ENCODE data around the gene ACCSL. TPM values are rescaled to one million over a fixed set of nuclear protein-coding genes. Genes with fewer than 3 reads are reported as not detected.

ACCSL gene
- polyA plus RNA-seq, 3 donors = not detected

DNA sequence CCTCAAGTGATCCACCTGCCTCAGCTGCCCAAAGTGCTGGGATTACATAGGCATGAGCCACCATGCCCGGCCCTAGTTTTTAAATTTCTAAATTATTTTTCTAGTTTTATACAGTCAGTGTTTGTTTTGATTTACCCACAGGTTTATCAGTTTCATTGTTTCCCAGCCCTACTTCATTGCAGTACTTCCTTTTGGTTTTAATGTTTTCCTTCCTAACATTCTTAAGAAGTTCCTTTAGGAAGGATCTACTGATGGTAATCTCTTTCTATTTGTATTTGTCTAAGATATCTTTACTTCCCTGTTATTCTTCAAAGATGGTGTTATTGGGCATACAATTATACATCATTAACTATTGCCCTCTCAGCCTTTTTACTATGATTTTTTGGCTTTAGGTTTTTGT is 42.8 kb downstream of the ACCSL start:
- H3K4me1 ChIP-seq (ENCODE audit: control insufficient read depth in 1 of 2, insufficient read depth in 2 of 2, low read length in 2 of 2) = no peaks in the 10 kb centered on the region
- Mint-ChIP-seq H3K27ac (no peak overlapping the region), H3K27me3 (ENCODE audit: low read depth in 3 of 3) (peaks cover 2 to 4% (median 4%) of the 10 kb centered on the region in 3 donors), H3K4me3 (no peak overlapping the region), H3K36me3 (peaks cover 0 to 4% of the 10 kb centered on the region in 2 donors), H3K9me3 (peaks cover 0 to 3% (median 2%) of the 10 kb centered on the region in 7 donors), H3K4me1 (peaks cover 8% of the 10 kb centered on the region)
- WGBS (ENCODE audit: insufficient coverage) = no CpG with 5 or more reads among the region's 1 CpG
- no peak overlapping the region for H3K9ac ChIP-seq (ENCODE audit: insufficient read depth, low read length, poor library complexity, severe bottlenecking)
- H3K36me3 ChIP-seq (replicated peaks in 1 of 2; ENCODE audit: control insufficient read depth in 1 of 2, insufficient read depth in 2 of 2, low read length in 2 of 2) = no peaks in the 10 kb centered on the region
- no peak for DNase-seq
- intact Hi-C loops (cut with micrococcal nuclease) = loop anchor here in 1 of 2 donors (10.0 kb wide), 1 partner anchor 444 kb away; no protein-coding TSS in a partner anchor
- H3K27me3 ChIP-seq (ENCODE audit: control insufficient read depth in 2 of 2, insufficient read depth in 2 of 2, low read length in 2 of 2) = no peaks in the 10 kb centered on the region
- H4K20me1 ChIP-seq (ENCODE audit: insufficient read depth, low read length) = no peaks in the 10 kb centered on the region
- H3K9me3 ChIP-seq (replicated peaks in 1 of 2; ENCODE audit: control insufficient read depth in 1 of 2, insufficient read depth in 1 of 2, low read length in 2 of 2) = no peaks in the 10 kb centered on the region
- no peak overlapping the region for H3K4me3 ChIP-seq (replicated peaks in 1 of 3; ENCODE audit: low read depth in 2 of 3, low read length in 3 of 3)
- no peak for TF ChIP-seq CTCF (IDR thresholded peaks at IDR 0.05)
- H3K27ac ChIP-seq (ENCODE audit: low read depth in 1 of 2, low read length in 2 of 2) = no peak overlapping the region
- no peak overlapping the region for H2AFZ ChIP-seq (ENCODE audit: insufficient read depth, low read depth, low read length, poor library complexity, severe bottlenecking)
- no peaks in the 10 kb centered on the region for H3K79me2 ChIP-seq (ENCODE audit: insufficient read depth, low read length)
- H3K4me2 ChIP-seq (replicated peaks; ENCODE audit: extremely low read depth, low read length, poor library complexity, severe bottlenecking) = no peak overlapping the region

DNA sequence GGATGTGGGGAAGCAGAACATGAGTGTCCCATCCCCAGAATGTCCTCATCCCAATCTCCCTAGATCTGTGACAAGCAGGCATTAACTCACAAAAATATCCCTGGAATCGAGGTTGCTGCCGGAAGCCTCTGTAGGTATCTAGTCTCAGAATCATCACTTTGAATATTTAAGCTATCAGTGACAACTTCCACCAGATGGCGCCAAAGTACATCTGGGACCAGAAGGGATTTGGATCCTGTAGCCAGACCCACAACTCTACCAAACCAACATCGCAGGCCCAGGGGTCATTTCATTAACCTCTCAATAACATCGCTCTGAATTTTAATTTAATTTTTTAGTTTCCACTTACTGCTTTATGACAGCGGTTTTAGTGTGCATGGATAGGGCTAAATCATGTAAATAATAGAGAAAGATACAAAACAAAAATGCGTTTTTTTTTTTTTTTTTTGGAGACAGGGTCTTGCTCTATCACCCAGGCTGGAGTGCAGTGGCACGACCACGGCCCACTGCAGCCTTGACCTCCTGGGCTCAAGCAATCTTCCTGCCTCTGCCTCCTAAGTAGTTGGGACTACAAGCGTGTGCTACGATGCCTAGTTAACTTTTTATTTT is 46.6 kb downstream of the ACCSL start:
- peaks cover 4 to 9% (median 5%) of the 10 kb centered on the region in 3 donors for H3K27me3 Mint-ChIP-seq (ENCODE audit: low read depth in 3 of 3)
- H3K36me3 Mint-ChIP-seq = peaks cover 2 to 4% of the 10 kb centered on the region in 2 donors
- no peak overlapping the region for H3K4me3 ChIP-seq (replicated peaks in 1 of 3; ENCODE audit: low read depth in 2 of 3, low read length in 3 of 3)
- peaks cover 14% of the 10 kb centered on the region for H3K79me2 ChIP-seq (ENCODE audit: insufficient read depth, low read length)
- H4K20me1 ChIP-seq (ENCODE audit: insufficient read depth, low read length) = no peaks in the 10 kb centered on the region
- peak; percentile 69 for TF ChIP-seq CTCF (IDR thresholded peaks at IDR 0.05)
- H3K9ac ChIP-seq (ENCODE audit: insufficient read depth, low read length, poor library complexity, severe bottlenecking) = no peak overlapping the region
- H3K9me3 Mint-ChIP-seq = no peaks in the 10 kb centered on the region
- no peaks in the 10 kb centered on the region for H3K9me3 ChIP-seq (replicated peaks in 1 of 2; ENCODE audit: control insufficient read depth in 1 of 2, insufficient read depth in 1 of 2, low read length in 2 of 2)
- 26% methylated on average over 5 of the region's 11 CpGs for WGBS (ENCODE audit: insufficient coverage)
- peak; percentile 67 to 86 (median 79) for DNase-seq
- H3K27me3 ChIP-seq (ENCODE audit: control insufficient read depth in 2 of 2, insufficient read depth in 2 of 2, low read length in 2 of 2) = no peaks in the 10 kb centered on the region
- peaks cover 11% of the 10 kb centered on the region in 2 donors for H3K4me1 ChIP-seq (ENCODE audit: control insufficient read depth in 1 of 2, insufficient read depth in 2 of 2, low read length in 2 of 2)
- no peak overlapping the region for H3K27ac ChIP-seq (ENCODE audit: low read depth in 1 of 2, low read length in 2 of 2)
- H3K4me1 Mint-ChIP-seq = peaks cover 21% of the 10 kb centered on the region
- no peaks in the 10 kb centered on the region for H3K36me3 ChIP-seq (replicated peaks in 1 of 2; ENCODE audit: control insufficient read depth in 1 of 2, insufficient read depth in 2 of 2, low read length in 2 of 2)
- H2AFZ ChIP-seq (ENCODE audit: insufficient read depth, low read depth, low read length, poor library complexity, severe bottlenecking) = no peak overlapping the region
- H3K4me3 Mint-ChIP-seq = peak overlapping the region; percentile 30 to 34
- intact Hi-C loops (cut with micrococcal nuclease) = loop anchor here in 1 of 2 donors (10.0 kb wide), 1 partner anchor 440 kb away; no protein-coding TSS in a partner anchor
- H3K4me2 ChIP-seq (replicated peaks; ENCODE audit: extremely low read depth, low read length, poor library complexity, severe bottlenecking) = no peak overlapping the region
- no peak overlapping the region for H3K27ac Mint-ChIP-seq
